Skeletal muscle satellite cell (primary cell): ENCODE results near the gene LEMD2.
A peak's percentile ranks its signal among the peaks of the same experiment; 100 is the strongest.

Experiments used
- H3K27me3 ChIP-seq: 2 replicates; pipeline ENCODE4 v1.7.0; 2013; ENCODE audit warnings: low read length; ENCODE audit not compliant: control insufficient read depth, insufficient read depth
- H3K36me3 ChIP-seq: 2 replicates; pipeline ENCODE4 v1.7.0; 2013; ENCODE audit warnings: mild to moderate bottlenecking, control low read depth, low read length; ENCODE audit not compliant: insufficient read depth
- H3K4me1 ChIP-seq: 2 replicates; pipeline ENCODE4 v1.7.0; 2013; ENCODE audit warnings: low read length; ENCODE audit not compliant: control insufficient read depth, insufficient read depth
- H3K4me2 ChIP-seq: 2 replicates; pipeline ENCODE4 v1.7.0; 2013; ENCODE audit warnings: mild to moderate bottlenecking, low read length
- H3K4me3 ChIP-seq: 2 replicates; pipeline ENCODE4 v1.7.0; 2013; ENCODE audit warnings: low read length
- H3K9ac ChIP-seq: 2 replicates; pipeline ENCODE4 v1.7.0; 2013; ENCODE audit warnings: mild to moderate bottlenecking, low read depth, low read length, moderate library complexity
- H3K9me3 ChIP-seq: replicated peaks from 2 replicates; pipeline ENCODE4 v1.7.0; 2013; ENCODE audit warnings: mild to moderate bottlenecking, control low read depth, low read length

The LEMD2 gene

GRCh38 chr6:33787954-33788693 lies 806 bp downstream of the LEMD2 start:
- H3K9me3 ChIP-seq: no peaks in the 10 kb centered on the region
- peaks cover 25% of the 10 kb centered on the region for H3K36me3 ChIP-seq
- H3K9ac ChIP-seq: peak overlapping the region; percentile 99
- peak overlapping the region; percentile 82 for H3K4me3 ChIP-seq
- H3K4me2 ChIP-seq: peak overlapping the region; percentile 86
- peaks cover 16% of the 10 kb centered on the region for H3K27me3 ChIP-seq
- peaks cover 44% of the 10 kb centered on the region for H3K4me1 ChIP-seq

GRCh38 chr6:33787346-33787953 lies 1.5 kb downstream of the LEMD2 start:
- peak overlapping the region; percentile 82 for H3K4me3 ChIP-seq
- H3K4me1 ChIP-seq: peaks cover 44% of the 10 kb centered on the region
- H3K27me3 ChIP-seq: peaks cover 9% of the 10 kb centered on the region
- H3K36me3 ChIP-seq: peaks cover 32% of the 10 kb centered on the region
- H3K9me3 ChIP-seq: no peaks in the 10 kb centered on the region
- peak overlapping the region; percentile 99 for H3K9ac ChIP-seq
- H3K4me2 ChIP-seq: peak overlapping the region; percentile 86

GRCh38 chr6:33786736-33787135 lies 2.2 kb downstream of the LEMD2 start:
- peak overlapping the region; percentile 99 for H3K9ac ChIP-seq
- no peaks in the 10 kb centered on the region for H3K9me3 ChIP-seq
- H3K4me1 ChIP-seq: peaks cover 49% of the 10 kb centered on the region
- H3K36me3 ChIP-seq: peaks cover 39% of the 10 kb centered on the region
- peak overlapping the region; percentile 82 for H3K4me3 ChIP-seq
- H3K27me3 ChIP-seq: peaks cover 2% of the 10 kb centered on the region
- peak overlapping the region; percentile 86 for H3K4me2 ChIP-seq

- Histone ChIP-seq H3K9ac (peak overlapping the region; percentile 99), H3K4me2 (peak overlapping the region; percentile 86), H3K4me3 (no peak overlapping the region), H3K27me3 (no peaks in the 10 kb centered on the region), H3K9me3 (no peaks in the 10 kb centered on the region), H3K4me1 (peaks cover 57% of the 10 kb centered on the region), H3K36me3 (peaks cover 46% of the 10 kb centered on the region)
These were observed 3.2 kb downstream of the LEMD2 start for GRCh38 chr6:33785778-33786177.

DNA sequence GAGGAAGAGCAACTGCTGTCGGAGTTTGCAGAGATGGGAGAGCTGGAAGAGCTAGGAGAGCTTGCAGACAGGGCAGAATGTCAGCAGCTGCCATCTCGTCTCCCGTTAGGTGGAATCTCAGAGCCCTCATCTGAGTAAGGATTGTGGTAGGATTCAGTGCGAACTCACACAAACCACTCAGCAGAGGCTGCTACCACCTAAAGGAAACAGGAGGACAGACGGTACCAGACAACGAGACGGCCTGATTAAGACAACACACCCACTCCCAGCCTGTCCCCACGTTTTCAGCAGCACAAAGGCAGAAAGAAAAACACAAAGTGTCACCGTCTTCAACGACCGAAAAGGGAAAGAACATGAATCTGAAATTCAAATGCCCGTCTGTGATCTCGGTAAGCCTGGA lies 4.1 kb downstream of the LEMD2 start:
- H3K4me2 ChIP-seq: peak overlapping the region; percentile 43
- peaks cover 56% of the 10 kb centered on the region for H3K36me3 ChIP-seq
- H3K4me3 ChIP-seq: no peak overlapping the region
- H3K9me3 ChIP-seq: no peaks in the 10 kb centered on the region
- peaks cover 54% of the 10 kb centered on the region for H3K4me1 ChIP-seq
- peak overlapping the region; percentile 11 for H3K9ac ChIP-seq
- no peaks in the 10 kb centered on the region for H3K27me3 ChIP-seq

DNA sequence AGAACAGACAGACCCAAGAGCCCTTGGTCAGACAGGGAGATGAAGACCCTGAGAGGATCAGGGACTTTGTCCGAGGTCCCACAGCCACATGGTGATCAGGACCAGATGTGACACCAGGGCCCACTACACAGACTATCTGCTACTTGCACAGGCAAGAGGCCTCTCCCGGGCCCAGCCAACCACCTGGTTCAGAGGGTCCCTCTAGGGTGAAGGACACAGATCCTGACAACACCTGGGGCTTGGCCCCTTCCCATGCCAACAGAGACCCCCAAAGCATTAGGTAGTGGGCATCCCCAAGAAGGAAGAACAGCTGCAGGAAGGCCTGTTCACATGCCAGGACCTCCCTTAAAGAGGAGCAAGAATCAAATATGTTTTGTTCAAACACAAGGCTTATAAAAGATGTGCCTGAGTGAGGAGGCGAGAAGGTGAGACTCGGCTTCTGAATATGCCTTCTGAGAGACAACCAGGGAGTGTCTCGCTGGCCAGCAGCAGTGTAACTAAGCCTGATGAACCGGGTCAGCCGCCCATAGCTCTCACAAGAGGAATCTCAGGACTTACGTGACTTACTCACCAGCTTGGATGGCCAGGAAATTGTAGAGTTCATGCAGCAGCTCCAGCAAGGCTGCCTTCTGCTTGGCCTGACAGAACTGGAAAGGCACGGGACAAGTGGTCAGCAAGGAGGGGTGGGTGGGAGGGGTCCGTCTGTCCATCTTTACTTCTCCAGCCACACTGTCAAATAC lies 5.0 kb downstream of the LEMD2 start:
- H3K4me1 ChIP-seq: peaks cover 48% of the 10 kb centered on the region
- H3K9me3 ChIP-seq: no peaks in the 10 kb centered on the region
- H3K36me3 ChIP-seq: peaks cover 65% of the 10 kb centered on the region
- H3K9ac ChIP-seq: no peak overlapping the region
- no peaks in the 10 kb centered on the region for H3K27me3 ChIP-seq
- no peak overlapping the region for H3K4me3 ChIP-seq
- no peak overlapping the region for H3K4me2 ChIP-seq

GRCh38 chr6:33782561-33782960 lies 6.4 kb downstream of the LEMD2 start:
- Histone ChIP-seq H3K27me3 (no peaks in the 10 kb centered on the region), H3K9me3 (no peaks in the 10 kb centered on the region), H3K9ac (no peak overlapping the region), H3K4me1 (peaks cover 44% of the 10 kb centered on the region), H3K36me3 (peaks cover 79% of the 10 kb centered on the region), H3K4me2 (no peak overlapping the region), H3K4me3 (no peak overlapping the region)

DNA sequence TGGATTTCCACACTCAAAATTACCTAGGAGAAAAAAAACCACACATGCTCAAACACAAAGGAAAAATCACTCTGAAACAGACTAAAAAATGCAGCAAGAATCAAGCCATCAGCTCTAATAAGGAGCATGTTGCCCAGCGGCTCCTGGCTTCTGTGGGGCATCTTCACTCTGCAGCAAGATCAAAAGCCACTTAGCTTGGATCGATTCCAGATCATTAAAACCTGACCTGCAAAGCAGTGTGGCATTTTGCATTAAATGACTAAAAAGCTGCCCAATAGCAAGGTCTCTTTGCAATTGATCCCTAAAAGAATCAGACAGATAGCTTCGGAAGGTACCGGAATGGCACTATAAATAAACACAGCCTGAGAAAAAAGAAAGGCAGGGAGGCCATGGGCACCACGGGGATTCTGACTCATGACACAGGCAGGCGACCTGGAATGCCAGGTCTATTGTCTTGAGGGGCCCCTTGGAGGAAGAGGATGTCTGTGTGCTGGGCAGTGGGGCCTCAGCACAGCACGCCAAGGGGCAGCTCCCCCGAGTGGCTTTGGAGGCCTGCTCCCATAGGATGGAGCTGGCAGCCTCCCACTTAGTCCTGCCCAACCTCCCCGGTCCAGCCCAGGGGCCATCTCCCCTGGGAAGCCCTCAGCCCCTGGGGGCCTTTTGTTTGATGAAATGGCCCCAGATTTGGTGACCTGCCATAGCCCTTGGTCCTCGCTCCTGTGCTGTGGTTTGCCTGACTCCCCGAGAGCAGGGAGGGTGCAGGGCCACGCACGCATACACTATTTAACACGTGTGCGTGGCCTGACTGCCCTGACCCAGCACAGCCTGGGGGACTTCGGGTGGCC lies 7.6 kb downstream of the LEMD2 start:
- no peak overlapping the region for H3K9ac ChIP-seq
- H3K9me3 ChIP-seq: no peaks in the 10 kb centered on the region
- H3K4me3 ChIP-seq: no peak overlapping the region
- H3K4me1 ChIP-seq: peaks cover 32% of the 10 kb centered on the region
- no peaks in the 10 kb centered on the region for H3K27me3 ChIP-seq
- peaks cover 89% of the 10 kb centered on the region for H3K36me3 ChIP-seq
- H3K4me2 ChIP-seq: peak overlapping the region; percentile 52

GRCh38 chr6:33779895-33780294 lies 9.0 kb downstream of the LEMD2 start:
- no peak overlapping the region for H3K4me2 ChIP-seq
- peaks cover 95% of the 10 kb centered on the region for H3K36me3 ChIP-seq
- no peak overlapping the region for H3K9ac ChIP-seq
- no peaks in the 10 kb centered on the region for H3K27me3 ChIP-seq
- H3K4me3 ChIP-seq: no peak overlapping the region
- no peaks in the 10 kb centered on the region for H3K9me3 ChIP-seq
- peaks cover 17% of the 10 kb centered on the region for H3K4me1 ChIP-seq

DNA sequence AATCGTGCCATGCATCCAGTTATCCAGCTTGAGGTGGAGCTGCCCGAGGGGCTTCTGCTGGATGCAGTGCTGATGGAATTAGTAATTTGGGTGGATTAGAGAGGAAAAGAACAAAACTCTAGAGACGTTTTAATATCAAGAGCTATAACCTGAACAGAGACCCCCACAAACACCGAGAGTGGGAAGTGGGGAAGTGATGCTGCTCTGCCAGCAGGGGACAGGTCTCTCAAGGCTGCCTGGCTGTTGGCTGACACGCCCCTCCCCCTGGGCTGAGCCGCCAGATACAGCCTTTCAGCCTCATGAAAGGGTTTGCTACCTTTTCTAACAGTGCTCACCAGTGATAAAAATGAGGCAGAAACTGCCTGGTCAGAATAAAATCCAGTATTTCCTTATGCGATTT lies 9.6 kb downstream of the LEMD2 start:
- H3K4me3 ChIP-seq: no peak overlapping the region
- peaks cover 13% of the 10 kb centered on the region for H3K4me1 ChIP-seq
- H3K36me3 ChIP-seq: peaks cover 95% of the 10 kb centered on the region
- H3K9me3 ChIP-seq: no peaks in the 10 kb centered on the region
- H3K4me2 ChIP-seq: no peak overlapping the region
- no peak overlapping the region for H3K9ac ChIP-seq
- H3K27me3 ChIP-seq: no peaks in the 10 kb centered on the region
